ENCODE measurements around the gene RB1.
"Not testable (repeated sequence)": the region's sequence is repeated elsewhere in the genome, so short reads cannot be mapped to it uniquely, and the experiment has no call there.

The RB1 gene

GRCh38 chr13:48448285-48448958 is 144.9 kb downstream of the RB1 start:
- in situ Hi-C loops (cut with MboI; ENCODE audit: low sequenced_read_pairs), result no loop called here

GRCh38 chr13:48448959-48449614 is 145.5 kb downstream of the RB1 start:
- in situ Hi-C loops (cut with MboI; ENCODE audit: low sequenced_read_pairs), result no loop called here

- in situ Hi-C loops (cut with MboI; ENCODE audit: low sequenced_read_pairs), result no loop called here
Observed at GRCh38 chr13:48449656-48450055, 146.1 kb downstream of the RB1 start.

GRCh38 chr13:48451196-48451595 is 147.6 kb downstream of the RB1 start:
- in situ Hi-C loops (cut with MboI; ENCODE audit: low sequenced_read_pairs), result not testable (repeated sequence)

GRCh38 chr13:48456546-48456945 is 153.0 kb downstream of the RB1 start:
- in situ Hi-C loops (cut with MboI; ENCODE audit: low sequenced_read_pairs), result no loop called here

DNA sequence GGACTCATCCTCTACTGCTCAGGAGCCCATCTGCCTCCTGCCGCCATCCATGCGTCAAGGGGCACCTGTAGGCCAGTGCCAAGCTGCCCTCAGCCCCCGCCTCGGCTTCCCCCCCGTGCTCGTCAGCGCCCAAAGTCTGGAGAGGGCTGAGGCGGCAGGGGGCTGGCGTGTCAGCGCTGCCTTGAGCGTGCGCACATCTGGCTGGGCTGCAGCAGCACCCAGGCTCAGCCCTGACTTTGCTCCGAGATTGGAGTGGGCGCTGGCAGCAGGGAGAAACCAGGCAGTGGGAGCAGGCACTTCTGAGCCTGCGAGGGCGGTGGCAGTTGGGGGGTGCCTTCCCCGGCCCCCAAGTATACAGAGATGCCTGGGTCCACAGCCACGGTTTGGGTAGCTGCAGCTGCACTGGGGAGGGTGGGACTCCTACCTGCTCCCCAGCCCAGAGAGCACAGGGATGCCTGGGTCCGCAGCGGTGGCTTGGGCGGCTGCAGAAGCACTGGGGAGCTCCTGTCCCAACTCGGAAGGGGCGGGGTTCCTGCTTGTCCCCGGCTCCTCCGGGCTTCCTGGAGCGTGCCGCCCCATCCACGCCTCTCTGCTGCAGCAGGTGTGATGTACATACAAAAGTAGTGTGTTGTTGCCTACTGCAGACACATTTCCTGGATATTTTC is 154.2 kb downstream of the RB1 start:
- in situ Hi-C loops (cut with MboI; ENCODE audit: low sequenced_read_pairs), result no loop called here

DNA sequence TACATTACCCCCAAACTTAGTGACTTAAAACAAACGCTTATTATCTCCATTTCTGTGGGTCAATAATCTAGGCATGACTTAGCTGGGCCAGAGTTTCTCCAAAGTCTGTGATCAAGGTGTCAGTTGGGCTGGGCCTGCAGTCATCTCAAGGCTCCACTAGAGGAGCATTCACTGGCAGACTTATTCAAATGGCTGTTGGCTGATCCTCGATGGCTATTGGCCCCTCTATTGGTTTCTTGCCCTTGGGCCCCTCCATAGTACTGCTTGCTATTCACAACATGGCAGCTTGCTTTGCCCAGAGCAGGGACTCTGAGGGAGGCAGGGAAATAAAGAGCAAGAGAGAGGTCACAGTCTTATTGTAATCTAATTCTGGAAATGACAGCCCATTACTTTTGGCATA is 171.7 kb downstream of the RB1 start:
- in situ Hi-C loops (cut with MboI; ENCODE audit: low sequenced_read_pairs), result no loop called here

GRCh38 chr13:48476215-48476614 is 172.7 kb downstream of the RB1 start:
- in situ Hi-C loops (cut with MboI; ENCODE audit: low sequenced_read_pairs), result no loop called here

DNA sequence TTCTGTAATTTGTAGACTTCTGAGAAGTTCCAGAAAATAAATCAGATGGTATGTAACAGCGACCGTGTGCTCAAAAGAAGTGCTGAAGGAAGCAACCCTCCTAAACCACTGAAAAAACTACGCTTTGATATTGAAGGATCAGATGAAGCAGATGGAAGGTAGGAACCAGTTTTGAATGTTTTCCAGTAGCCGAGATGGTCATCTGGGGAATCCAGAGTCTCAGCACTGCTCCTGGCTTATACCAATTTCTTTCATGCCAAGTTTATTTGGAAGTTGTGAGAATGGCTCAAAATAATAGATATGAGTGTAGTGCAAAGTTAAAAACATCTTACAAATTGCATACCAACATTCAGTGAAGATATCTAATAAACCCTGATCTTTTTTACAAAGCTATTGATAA is 173.1 kb downstream of the RB1 start:
- in situ Hi-C loops (cut with MboI; ENCODE audit: low sequenced_read_pairs), result no loop called here

DNA sequence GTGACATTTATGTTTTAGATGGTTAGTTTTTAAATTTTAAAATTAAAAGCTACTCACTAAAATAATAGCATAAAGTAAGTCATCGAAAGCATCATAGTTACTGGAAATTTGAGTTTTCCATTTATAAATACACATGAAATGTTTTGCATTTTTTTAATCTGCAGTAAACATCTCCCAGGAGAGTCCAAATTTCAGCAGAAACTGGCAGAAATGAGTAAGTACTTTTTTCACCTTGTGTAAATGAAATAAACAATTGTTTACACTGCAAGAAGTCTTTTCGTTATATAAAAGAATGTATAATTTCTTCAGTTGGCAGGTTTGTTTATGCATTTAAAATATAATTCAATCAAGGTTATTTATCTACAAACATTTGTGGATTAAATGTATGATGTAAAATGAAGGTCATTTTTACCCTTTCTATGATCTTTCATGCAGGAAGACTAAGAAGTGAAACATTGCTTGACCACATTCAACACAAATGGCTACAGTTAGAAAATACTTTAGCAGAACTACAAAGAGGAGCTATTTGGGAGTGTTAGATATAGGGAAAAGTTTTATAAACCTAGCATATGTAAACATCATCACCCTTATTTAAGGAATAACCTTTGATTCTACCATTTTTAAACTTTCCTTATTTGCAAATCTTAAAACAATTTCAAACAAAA is 173.8 kb downstream of the RB1 start:
- in situ Hi-C loops (cut with MboI; ENCODE audit: low sequenced_read_pairs), result no loop called here

DNA sequence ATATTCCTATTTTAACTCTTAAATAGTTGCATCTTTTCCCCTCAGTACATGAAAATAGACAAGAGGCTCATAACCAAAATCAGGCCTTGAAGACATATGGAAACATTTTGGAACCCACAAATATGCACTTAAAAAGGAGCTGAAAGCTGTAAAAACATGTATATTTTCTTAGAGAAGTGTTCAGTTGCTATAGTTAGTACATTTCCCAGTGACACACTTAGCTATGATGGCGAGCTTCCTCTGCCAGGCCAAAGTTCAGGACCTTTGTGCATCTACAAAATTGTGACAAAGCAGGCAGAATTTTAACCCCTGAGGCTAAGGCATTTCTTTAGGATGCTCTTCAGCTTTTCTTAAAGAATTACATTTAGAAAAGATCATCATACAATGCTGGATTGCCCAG is 174.8 kb downstream of the RB1 start:
- in situ Hi-C loops (cut with MboI; ENCODE audit: low sequenced_read_pairs), result no loop called here

- in situ Hi-C loops (cut with MboI; ENCODE audit: low sequenced_read_pairs), result no loop called here
Observed at GRCh38 chr13:48483575-48483974, 180.0 kb downstream of the RB1 start.

GRCh38 chr13:48485432-48485831 is 181.9 kb downstream of the RB1 start:
- in situ Hi-C loops (cut with MboI; ENCODE audit: low sequenced_read_pairs), result no loop called here

DNA sequence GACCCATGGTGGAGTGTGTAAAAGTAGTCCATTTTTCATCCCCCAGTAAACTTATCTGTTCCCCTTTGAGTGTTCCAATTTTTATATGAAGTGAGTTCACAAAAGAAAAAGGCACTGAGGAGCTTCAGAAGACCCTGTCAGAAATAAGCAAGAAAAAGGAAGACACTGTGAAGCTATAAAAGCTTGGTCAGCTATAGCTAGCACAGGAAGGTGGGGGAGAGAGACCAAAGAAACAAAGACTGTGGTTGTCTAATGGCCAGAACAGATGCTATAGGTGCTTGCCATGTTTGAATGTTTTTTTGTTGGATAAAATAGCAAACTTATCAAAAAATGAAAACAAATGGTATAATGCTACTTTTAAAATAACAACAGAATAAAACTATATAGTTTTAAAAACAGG is 182.8 kb downstream of the RB1 start:
- in situ Hi-C loops (cut with MboI; ENCODE audit: low sequenced_read_pairs), result no loop called here

GRCh38 chr13:48486836-48487235 is 183.3 kb downstream of the RB1 start:
- in situ Hi-C loops (cut with MboI; ENCODE audit: low sequenced_read_pairs), result no loop called here

GRCh38 chr13:48487968-48488367 is 184.4 kb downstream of the RB1 start:
- in situ Hi-C loops (cut with MboI; ENCODE audit: low sequenced_read_pairs), result no loop called here

DNA sequence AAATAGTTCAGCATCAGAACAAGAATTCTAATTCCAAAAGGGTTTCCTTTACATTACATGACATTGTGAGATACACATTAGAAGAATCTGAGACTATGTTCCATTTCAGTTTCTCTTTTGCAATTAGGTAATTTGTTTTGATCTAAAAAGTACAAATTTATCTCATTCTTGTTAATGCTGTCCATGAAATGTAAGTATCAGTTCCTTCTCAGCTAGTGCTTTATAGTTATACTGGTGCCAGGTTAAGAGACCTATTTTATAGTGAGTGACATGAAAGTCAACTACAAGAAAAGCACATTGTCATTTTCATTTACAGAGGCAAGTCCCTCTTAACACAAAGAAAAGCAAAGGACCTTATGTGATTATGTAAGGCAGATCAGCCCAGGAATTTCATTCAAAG is 185.4 kb downstream of the RB1 start:
- in situ Hi-C loops (cut with MboI; ENCODE audit: low sequenced_read_pairs), result no loop called here

GRCh38 chr13:48489666-48490065 is 186.1 kb downstream of the RB1 start:
- in situ Hi-C loops (cut with MboI; ENCODE audit: low sequenced_read_pairs), result no loop called here

DNA sequence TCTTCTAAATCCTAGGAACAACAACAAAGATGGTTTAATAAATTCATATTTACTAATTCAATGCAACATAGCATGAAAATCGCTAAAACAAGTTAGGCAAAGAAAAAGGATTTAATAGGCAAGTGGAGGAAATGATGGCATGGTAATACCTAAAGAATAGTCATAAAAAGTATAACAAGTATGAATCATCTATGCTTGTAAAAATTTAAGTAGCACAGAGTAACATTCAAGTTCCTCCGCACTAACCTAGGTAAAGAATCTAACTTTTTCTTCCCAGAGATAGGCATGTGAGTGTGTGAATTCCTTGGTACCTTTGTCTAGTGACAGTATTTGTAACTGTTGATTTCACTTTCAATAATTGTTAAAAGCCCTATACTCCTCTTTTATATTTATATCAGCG is 186.7 kb downstream of the RB1 start:
- in situ Hi-C loops (cut with MboI; ENCODE audit: low sequenced_read_pairs), result no loop called here

DNA sequence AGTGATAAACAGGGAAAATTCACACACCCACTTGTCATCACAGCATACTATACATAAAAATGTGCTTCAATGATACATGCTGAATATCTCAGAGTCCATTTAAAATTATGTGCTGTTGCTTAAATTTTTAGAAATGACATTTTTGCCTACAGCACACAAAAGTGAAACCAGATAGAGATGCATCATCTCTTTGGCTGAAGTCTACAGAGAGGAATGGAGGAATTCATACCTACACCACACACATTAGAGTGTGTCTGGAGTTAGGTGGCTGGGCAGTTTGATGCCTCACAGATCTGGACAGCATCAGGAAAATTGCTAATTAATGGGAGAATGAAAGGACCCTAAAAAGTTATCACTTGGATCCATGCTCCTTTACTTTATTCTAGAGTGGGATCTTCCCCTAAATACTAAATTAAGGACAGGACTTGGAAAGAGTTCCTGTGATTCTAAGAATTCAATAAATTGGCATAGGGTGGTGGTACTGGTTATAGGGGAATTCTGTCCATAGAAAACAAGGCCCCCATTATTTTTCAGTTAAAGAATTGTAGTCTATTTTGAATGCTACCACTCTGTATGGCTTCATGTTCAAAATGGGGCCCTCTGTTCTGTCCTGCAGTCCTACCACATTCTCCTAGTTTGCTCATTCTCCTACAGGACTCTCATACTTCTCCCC is 188.0 kb downstream of the RB1 start:
- in situ Hi-C loops (cut with MboI; ENCODE audit: low sequenced_read_pairs), result no loop called here

DNA sequence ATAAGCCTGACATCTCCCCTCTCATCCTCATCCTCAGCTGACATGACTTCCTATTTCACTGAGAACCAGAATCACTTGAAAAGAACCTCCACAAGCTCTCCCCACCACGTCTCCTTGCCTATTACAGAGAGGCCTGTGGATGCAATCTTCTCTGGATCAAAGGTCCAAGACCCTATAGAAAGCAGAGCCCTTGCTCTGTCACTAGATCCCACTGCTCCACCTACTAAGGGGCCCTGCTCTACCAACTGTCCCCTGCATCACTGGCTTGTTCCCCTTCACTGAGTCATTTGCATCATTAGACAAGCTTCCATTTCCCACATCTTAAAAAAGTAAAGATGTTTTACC is 188.5 kb downstream of the RB1 start:
- in situ Hi-C loops (cut with MboI; ENCODE audit: low sequenced_read_pairs), result no loop called here

Data from HL-60/S4 (cell line).